Measurements from ENCODE around the gene TEKTIP1.
A peak's percentile ranks its signal among the peaks of the same experiment; 100 is the strongest.

The TEKTIP1 gene

GRCh38 chr19:3546119-3546518, 7.1 kb downstream of the TEKTIP1 start:
- H3K4me3 ChIP-seq (ENCODE audit: low read depth, low read length), result no peak overlapping the region
- no peak for TF ChIP-seq CTCF (IDR thresholded peaks at IDR 0.05; ENCODE audit: low read depth, low read length, missing control alignments)
- no peak for DNase-seq (ENCODE audit: low read depth)
- in situ Hi-C loops (cut with HindIII; ENCODE audit: low sequenced_read_pairs), result no loop called here

- no peak overlapping the region for H3K4me3 ChIP-seq (ENCODE audit: low read depth, low read length)
- in situ Hi-C loops (cut with HindIII; ENCODE audit: low sequenced_read_pairs), result no loop called here
- no peak for DNase-seq (ENCODE audit: low read depth)
- peak; percentile 55 for TF ChIP-seq CTCF (IDR thresholded peaks at IDR 0.05; ENCODE audit: low read depth, low read length, missing control alignments)
Observed at GRCh38 chr19:3547301-3547731, 8.3 kb downstream of the TEKTIP1 start.

GRCh38 chr19:3547767-3548282, 8.9 kb downstream of the TEKTIP1 start:
- H3K4me3 ChIP-seq (ENCODE audit: low read depth, low read length), result no peak overlapping the region
- in situ Hi-C loops (cut with HindIII; ENCODE audit: low sequenced_read_pairs), result no loop called here
- no peak for TF ChIP-seq CTCF (IDR thresholded peaks at IDR 0.05; ENCODE audit: low read depth, low read length, missing control alignments)
- DNase-seq (ENCODE audit: low read depth), result no peak

GRCh38 chr19:3548606-3549005, 9.6 kb downstream of the TEKTIP1 start:
- DNase-seq (ENCODE audit: low read depth), result no peak
- TF ChIP-seq CTCF (IDR thresholded peaks at IDR 0.05; ENCODE audit: low read depth, low read length, missing control alignments), result no peak
- in situ Hi-C loops (cut with HindIII; ENCODE audit: low sequenced_read_pairs), result no loop called here
- no peak overlapping the region for H3K4me3 ChIP-seq (ENCODE audit: low read depth, low read length)

- DNase-seq (ENCODE audit: low read depth), result no peak
- no peak for TF ChIP-seq CTCF (IDR thresholded peaks at IDR 0.05; ENCODE audit: low read depth, low read length, missing control alignments)
- H3K4me3 ChIP-seq (ENCODE audit: low read depth, low read length), result no peak overlapping the region
- in situ Hi-C loops (cut with HindIII; ENCODE audit: low sequenced_read_pairs), result no loop called here
Observed at GRCh38 chr19:3549816-3550215, 10.8 kb downstream of the TEKTIP1 start.

- in situ Hi-C loops (cut with HindIII; ENCODE audit: low sequenced_read_pairs), result no loop called here
- TF ChIP-seq CTCF (IDR thresholded peaks at IDR 0.05; ENCODE audit: low read depth, low read length, missing control alignments), result no peak
- no peak for DNase-seq (ENCODE audit: low read depth)
- no peak overlapping the region for H3K4me3 ChIP-seq (ENCODE audit: low read depth, low read length)
Observed at GRCh38 chr19:3550947-3551791, 12.2 kb downstream of the TEKTIP1 start.

Data from astrocyte of the cerebellum (primary cell).